Measurements from ENCODE around the gene RAPGEF1.

RAPGEF1 gene

DNA sequence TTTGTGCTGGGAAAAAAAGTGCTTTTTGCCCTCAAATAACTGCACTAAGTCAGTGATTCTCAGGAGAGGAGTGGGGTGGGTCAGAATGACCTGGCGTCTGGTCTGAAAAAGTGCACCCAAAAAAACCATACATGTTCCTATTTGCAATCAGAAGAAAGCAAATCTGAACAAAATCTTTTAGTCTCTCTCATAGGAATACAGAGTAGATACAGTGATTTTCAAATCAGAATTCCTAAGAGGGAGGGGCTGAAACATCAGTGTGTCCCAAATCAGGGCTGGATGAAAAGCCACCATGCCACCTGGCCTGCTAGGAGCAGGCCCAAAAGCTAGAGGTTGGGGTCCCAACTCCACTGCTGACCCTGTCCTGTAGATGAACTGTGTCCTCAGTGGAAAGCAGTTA is 66.8 kb downstream of the RAPGEF1 start:
- Histone ChIP-seq H3K4me3 (ENCODE audit: low read length) (no peak overlapping the region), H3K9ac (ENCODE audit: low read depth, low read length) (no peak overlapping the region), H3K27ac (ENCODE audit: low read depth, low read length) (no peak overlapping the region), H3K9me3 (ENCODE audit: insufficient read depth, low read depth, low read length) (no peaks in the 10 kb centered on the region), H3K36me3 (ENCODE audit: insufficient read depth, low read length) (no peaks in the 10 kb centered on the region), H3K4me1 (ENCODE audit: insufficient read depth, low read length) (peaks cover 69% of the 10 kb centered on the region), H3K27me3 (ENCODE audit: insufficient read depth, low read length) (no peaks in the 10 kb centered on the region)
- 100% methylated on average over 1 of the region's 1 CpG for WGBS

DNA sequence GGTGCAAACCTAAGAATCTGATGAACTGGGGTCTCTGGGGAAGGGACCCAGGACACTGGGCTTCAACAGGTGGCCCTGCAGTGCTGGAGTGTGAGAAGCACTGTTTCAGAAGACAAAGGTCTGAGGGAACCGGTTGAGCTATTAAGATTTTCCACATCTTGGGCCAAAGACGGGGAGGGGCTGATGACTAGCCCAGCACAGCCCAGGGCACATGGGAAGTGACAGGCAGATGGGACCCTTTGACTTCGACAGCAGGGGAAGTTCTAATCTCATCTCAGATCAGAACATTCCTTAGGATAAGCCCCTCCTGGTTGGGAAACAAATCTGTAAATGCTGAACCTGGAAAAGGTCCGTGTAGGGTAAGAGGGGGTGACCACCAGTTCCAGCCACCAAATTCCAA is 67.4 kb downstream of the RAPGEF1 start:
- 74% methylated on average over 4 of the region's 4 CpGs for WGBS
- no peak overlapping the region for H3K4me3 ChIP-seq (ENCODE audit: low read length)
- no peaks in the 10 kb centered on the region for H3K36me3 ChIP-seq (ENCODE audit: insufficient read depth, low read length)
- no peak overlapping the region for H3K27ac ChIP-seq (ENCODE audit: low read depth, low read length)
- no peaks in the 10 kb centered on the region for H3K27me3 ChIP-seq (ENCODE audit: insufficient read depth, low read length)
- H3K9me3 ChIP-seq (ENCODE audit: insufficient read depth, low read depth, low read length) = no peaks in the 10 kb centered on the region
- peaks cover 63% of the 10 kb centered on the region for H3K4me1 ChIP-seq (ENCODE audit: insufficient read depth, low read length)
- no peak overlapping the region for H3K9ac ChIP-seq (ENCODE audit: low read depth, low read length)

DNA sequence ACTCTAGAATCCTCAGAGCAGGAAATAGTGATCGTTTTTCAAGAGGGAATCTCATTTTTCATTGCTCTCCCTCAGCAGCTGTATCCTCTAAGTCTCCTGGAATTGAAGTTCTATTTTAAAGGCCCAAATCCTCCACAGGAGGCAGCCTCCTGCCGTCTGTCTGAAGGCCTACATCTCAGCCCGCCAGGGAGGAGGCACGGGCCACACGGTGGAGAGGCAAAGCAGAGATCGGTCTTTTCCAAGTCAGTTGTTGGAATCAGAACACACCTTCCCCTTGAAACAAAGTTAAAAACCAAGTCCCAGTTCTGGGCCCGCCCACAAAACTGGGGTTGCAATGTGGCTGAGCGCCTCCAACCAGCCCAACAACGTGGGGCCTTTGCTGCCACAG is 68.7 kb downstream of the RAPGEF1 start:
- Histone ChIP-seq H3K9ac (ENCODE audit: low read depth, low read length) (no peak overlapping the region), H3K9me3 (ENCODE audit: insufficient read depth, low read depth, low read length) (no peaks in the 10 kb centered on the region), H3K36me3 (ENCODE audit: insufficient read depth, low read length) (no peaks in the 10 kb centered on the region), H3K4me1 (ENCODE audit: insufficient read depth, low read length) (peaks cover 50% of the 10 kb centered on the region), H3K27me3 (ENCODE audit: insufficient read depth, low read length) (no peaks in the 10 kb centered on the region), H3K27ac (ENCODE audit: low read depth, low read length) (no peak overlapping the region), H3K4me3 (ENCODE audit: low read length) (no peak overlapping the region)
- WGBS = 69% methylated on average over 9 of the region's 9 CpGs

DNA sequence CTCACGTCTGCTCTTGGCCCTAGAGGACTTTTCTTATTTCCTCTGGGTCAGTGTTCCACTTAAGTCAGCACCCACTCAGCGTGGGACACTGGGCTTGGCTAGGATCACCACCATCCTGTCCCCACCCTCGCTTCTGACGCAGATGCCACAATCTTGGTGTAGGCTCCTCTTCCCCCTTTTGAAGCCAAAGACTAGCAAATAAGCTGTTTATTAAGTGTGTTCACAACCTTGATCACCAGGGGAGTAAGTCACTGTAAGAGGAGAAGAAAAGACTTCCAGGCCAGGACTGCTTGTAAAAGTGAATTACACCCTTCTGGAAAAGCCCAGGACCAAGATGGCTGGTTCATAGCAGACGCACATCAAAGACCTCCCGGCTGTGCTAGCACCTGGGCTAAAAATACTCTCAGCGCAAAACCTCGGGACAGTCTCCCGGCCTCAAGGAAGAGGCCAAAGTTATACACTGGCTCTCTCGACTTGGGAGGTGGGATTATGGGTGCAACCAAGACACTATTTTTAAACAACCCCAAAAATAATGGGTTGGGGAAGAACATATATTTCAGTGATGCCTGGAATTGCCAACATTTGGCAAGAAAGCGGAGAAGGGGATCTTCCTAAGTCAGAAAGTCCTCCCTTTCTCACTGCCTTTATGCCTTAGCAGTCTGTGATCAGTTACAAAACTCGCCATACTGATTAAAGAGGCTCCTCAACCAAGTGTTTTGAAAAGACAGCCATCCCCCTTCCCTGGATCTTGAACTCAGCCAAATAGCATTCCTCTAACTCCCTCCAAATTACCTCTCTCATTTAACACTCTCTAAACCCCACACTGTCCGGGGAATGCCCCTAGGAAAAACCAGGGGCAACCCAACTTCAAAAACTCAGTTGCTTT is 69.4 kb downstream of the RAPGEF1 start:
- H3K4me1 ChIP-seq (ENCODE audit: insufficient read depth, low read length) = peaks cover 43% of the 10 kb centered on the region
- H3K9ac ChIP-seq (ENCODE audit: low read depth, low read length) = 0 out of 2 replicates have a peak overlapping the region, but pooled peaks have one; percentile 15
- no peak overlapping the region for H3K4me3 ChIP-seq (ENCODE audit: low read length)
- 85% methylated on average over 12 of the region's 13 CpGs for WGBS
- no peaks in the 10 kb centered on the region for H3K36me3 ChIP-seq (ENCODE audit: insufficient read depth, low read length)
- no peaks in the 10 kb centered on the region for H3K27me3 ChIP-seq (ENCODE audit: insufficient read depth, low read length)
- H3K27ac ChIP-seq (ENCODE audit: low read depth, low read length) = no peak overlapping the region
- H3K9me3 ChIP-seq (ENCODE audit: insufficient read depth, low read depth, low read length) = no peaks in the 10 kb centered on the region

DNA sequence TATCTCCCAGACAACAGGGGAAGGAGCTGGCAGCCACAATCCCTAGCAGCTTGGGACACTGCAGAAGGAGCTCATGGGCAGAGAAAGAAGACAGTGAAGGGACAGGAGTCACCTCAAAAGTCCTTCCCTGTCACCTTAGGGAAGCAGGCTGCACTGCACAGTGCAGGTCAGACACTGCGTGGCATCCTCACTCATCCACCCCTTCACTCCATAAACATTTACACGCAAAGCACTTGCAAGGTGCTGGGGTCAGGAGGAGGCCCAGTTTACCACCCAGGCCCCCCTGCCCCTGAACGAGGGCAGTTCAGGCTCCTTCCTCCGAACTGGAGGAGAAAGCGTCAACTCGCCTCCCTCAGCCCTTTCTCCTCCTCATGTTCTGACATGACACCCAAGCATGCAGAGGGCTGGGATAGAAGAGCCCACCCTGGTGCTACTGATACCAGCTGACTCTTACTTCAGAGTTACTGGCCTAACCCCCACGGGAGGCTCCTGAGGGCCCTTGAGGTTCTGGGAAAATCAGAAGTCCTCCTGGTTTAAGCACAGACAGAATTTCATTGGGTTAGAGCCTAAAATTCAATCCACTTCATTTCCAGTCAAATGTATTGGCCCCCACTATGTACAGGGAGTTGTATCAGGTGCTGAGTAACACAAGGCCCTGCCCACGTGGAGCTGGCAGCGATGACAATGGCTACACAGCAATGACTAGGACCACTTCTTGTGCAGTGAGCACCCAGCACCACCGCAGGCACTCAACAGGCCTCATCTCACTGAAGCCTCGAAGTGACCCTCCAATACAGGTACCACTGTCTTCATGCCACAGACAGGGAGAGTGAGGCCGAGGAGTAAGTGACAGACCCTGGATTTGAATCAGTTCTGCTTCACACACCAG is 70.4 kb downstream of the RAPGEF1 start:
- WGBS = 87% methylated on average over 12 of the region's 12 CpGs
- H3K4me1 ChIP-seq (ENCODE audit: insufficient read depth, low read length) = peaks cover 34% of the 10 kb centered on the region
- H3K27me3 ChIP-seq (ENCODE audit: insufficient read depth, low read length) = no peaks in the 10 kb centered on the region
- no peak overlapping the region for H3K4me3 ChIP-seq (ENCODE audit: low read length)
- H3K9me3 ChIP-seq (ENCODE audit: insufficient read depth, low read depth, low read length) = peaks cover 4% of the 10 kb centered on the region; the same call in 1 of the 2 replicates
- H3K36me3 ChIP-seq (ENCODE audit: insufficient read depth, low read length) = no peaks in the 10 kb centered on the region
- no peak overlapping the region for H3K9ac ChIP-seq (ENCODE audit: low read depth, low read length)
- no peak overlapping the region for H3K27ac ChIP-seq (ENCODE audit: low read depth, low read length)

DNA sequence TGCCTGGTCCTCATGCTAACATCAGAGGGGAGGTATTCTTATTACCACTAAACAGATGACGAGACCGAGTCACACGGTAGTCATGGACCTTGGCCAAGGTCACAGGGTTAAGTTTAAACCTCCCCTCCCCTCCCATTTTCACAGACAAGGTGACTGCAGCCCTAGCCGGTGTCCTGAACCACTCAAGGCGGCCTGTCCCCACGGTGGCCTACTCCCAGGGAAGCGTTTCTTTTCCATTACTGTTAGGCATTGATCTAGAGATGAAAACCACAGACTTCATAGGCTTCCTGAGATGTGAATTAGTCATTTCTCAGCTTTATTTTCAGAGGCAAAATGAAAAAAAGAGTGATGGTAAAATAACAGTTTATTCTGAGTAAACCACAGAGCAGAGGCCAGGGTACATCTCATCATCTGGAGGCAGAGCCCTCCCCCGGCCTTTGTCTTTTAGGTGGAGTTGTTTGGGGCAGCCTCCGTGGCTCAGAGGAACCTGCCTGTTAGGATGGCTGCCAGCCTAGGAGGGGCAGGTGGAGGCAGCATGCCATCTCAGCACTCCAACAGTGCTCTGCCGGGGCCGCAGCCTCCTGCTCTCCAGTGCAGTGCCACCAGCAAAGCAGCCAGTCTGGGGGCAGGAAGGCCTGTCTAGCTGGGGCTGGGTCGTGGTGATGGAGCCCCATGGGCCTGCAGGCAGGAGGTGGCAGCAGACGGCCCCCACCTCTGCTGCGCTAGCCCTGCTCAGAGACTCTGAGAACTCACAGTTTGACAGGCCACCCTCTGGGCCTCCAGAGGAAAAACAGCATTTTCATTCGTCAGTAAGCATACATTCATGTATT is 71.2 kb downstream of the RAPGEF1 start:
- Histone ChIP-seq H3K9ac (ENCODE audit: low read depth, low read length) (no peak overlapping the region), H3K27me3 (ENCODE audit: insufficient read depth, low read length) (no peaks in the 10 kb centered on the region), H3K36me3 (ENCODE audit: insufficient read depth, low read length) (no peaks in the 10 kb centered on the region), H3K9me3 (ENCODE audit: insufficient read depth, low read depth, low read length) (peaks cover 4% of the 10 kb centered on the region; the same call in 1 of the 2 replicates), H3K27ac (ENCODE audit: low read depth, low read length) (no peak overlapping the region), H3K4me3 (ENCODE audit: low read length) (no peak overlapping the region), H3K4me1 (ENCODE audit: insufficient read depth, low read length) (peaks cover 30% of the 10 kb centered on the region)
- 74% methylated on average over 15 of the region's 15 CpGs for WGBS

DNA sequence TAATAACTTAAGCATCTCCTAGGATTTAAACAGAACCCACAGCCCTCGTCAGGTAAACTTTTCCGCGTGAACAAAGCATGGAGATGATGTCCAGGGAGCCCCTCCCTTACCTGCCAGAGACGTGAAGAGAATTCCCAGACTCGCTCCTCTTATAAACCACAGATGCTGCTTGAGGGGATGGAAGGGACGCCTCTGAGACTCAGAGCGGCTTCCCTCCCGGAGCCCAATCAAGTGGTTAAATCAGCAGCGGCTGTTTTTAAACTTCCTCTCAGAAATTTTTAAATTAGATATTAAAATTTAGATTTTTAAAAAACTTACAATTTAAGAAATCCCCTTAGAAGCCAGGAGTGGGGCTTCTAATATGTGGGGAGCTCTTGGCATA is 71.8 kb downstream of the RAPGEF1 start:
- Histone ChIP-seq H3K27ac (ENCODE audit: low read depth, low read length) (no peak overlapping the region), H3K9me3 (ENCODE audit: insufficient read depth, low read depth, low read length) (peaks cover 4% of the 10 kb centered on the region; the same call in 1 of the 2 replicates), H3K4me1 (ENCODE audit: insufficient read depth, low read length) (peaks cover 30% of the 10 kb centered on the region), H3K4me3 (ENCODE audit: low read length) (no peak overlapping the region), H3K36me3 (ENCODE audit: insufficient read depth, low read length) (no peaks in the 10 kb centered on the region), H3K27me3 (ENCODE audit: insufficient read depth, low read length) (no peaks in the 10 kb centered on the region), H3K9ac (ENCODE audit: low read depth, low read length) (no peak overlapping the region)
- WGBS = 95% methylated on average over 8 of the region's 9 CpGs

DNA sequence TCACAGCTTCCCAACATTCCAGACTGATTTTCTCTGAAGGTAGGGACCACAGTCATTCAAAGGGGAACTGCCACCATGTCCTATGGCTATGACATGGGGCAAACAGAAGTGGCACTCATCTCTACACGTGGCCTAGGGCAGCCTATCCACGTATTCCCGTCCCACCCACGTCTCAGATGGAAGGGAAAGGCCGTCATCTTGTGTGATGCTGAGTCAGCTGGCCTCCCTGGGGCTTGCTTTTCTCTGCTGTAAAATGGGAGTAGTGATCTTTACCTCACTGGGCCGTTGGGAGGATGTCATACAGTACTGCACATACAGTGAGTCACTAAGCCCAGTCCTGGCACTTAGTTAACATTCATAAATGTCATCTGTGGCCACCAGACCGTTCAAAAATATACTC is 72.3 kb downstream of the RAPGEF1 start:
- H3K27me3 ChIP-seq (ENCODE audit: insufficient read depth, low read length) = no peaks in the 10 kb centered on the region
- no peaks in the 10 kb centered on the region for H3K36me3 ChIP-seq (ENCODE audit: insufficient read depth, low read length)
- no peak overlapping the region for H3K27ac ChIP-seq (ENCODE audit: low read depth, low read length)
- H3K4me1 ChIP-seq (ENCODE audit: insufficient read depth, low read length) = peaks cover 30% of the 10 kb centered on the region
- H3K9me3 ChIP-seq (ENCODE audit: insufficient read depth, low read depth, low read length) = peaks cover 4% of the 10 kb centered on the region; the same call in 1 of the 2 replicates
- 91% methylated on average over 7 of the region's 7 CpGs for WGBS
- no peak overlapping the region for H3K4me3 ChIP-seq (ENCODE audit: low read length)
- H3K9ac ChIP-seq (ENCODE audit: low read depth, low read length) = no peak overlapping the region

DNA sequence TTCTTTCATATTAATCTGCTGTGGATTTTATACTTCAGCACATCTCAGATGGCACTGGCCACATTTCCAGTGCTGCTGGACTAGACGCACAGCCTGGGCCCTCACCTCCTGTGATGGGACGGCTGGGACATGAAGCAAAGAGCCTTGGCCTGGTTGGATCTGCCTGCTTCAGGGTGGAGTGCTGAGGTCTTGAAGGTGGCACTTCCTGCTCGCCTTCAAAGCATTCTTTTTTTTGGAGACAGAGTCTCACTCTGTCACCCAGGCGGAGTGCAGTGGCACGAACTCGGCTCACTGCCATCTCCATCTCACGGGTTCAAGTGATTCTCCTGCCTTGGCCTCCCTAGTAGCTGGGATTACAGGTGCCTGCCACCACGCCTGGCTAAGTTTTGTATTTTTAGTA is 73.1 kb downstream of the RAPGEF1 start:
- H3K9ac ChIP-seq (ENCODE audit: low read depth, low read length) = no peak overlapping the region
- 94% methylated on average over 8 of the region's 8 CpGs for WGBS
- no peaks in the 10 kb centered on the region for H3K27me3 ChIP-seq (ENCODE audit: insufficient read depth, low read length)
- no peak overlapping the region for H3K4me3 ChIP-seq (ENCODE audit: low read length)
- H3K36me3 ChIP-seq (ENCODE audit: insufficient read depth, low read length) = no peaks in the 10 kb centered on the region
- no peak overlapping the region for H3K27ac ChIP-seq (ENCODE audit: low read depth, low read length)
- peaks cover 4% of the 10 kb centered on the region; the same call in 1 of the 2 replicates for H3K9me3 ChIP-seq (ENCODE audit: insufficient read depth, low read depth, low read length)
- H3K4me1 ChIP-seq (ENCODE audit: insufficient read depth, low read length) = peaks cover 35% of the 10 kb centered on the region

DNA sequence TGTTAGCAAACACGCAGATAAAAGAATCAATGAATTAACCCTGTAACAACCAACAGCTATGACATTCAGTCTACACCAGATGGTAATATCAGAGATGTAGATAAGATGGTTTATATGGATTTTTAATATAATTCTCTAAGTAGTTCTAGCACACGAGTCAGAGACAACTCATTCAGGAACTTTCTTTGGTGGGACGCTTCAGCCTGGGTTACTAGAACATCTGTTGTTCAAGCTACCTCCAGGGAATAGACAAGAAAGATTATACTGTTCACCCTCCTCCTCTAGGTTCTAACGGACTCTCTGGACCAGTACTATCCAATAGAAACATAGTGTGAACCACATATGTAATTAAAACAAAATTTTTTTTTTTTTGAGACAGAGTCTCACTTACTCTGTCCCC is 73.8 kb downstream of the RAPGEF1 start:
- no peak overlapping the region for H3K9ac ChIP-seq (ENCODE audit: low read depth, low read length)
- H3K4me3 ChIP-seq (ENCODE audit: low read length) = no peak overlapping the region
- H3K4me1 ChIP-seq (ENCODE audit: insufficient read depth, low read length) = peaks cover 36% of the 10 kb centered on the region
- 94% methylated on average over 4 of the region's 4 CpGs for WGBS
- no peak overlapping the region for H3K27ac ChIP-seq (ENCODE audit: low read depth, low read length)
- H3K27me3 ChIP-seq (ENCODE audit: insufficient read depth, low read length) = no peaks in the 10 kb centered on the region
- peaks cover 4% of the 10 kb centered on the region; the same call in 1 of the 2 replicates for H3K9me3 ChIP-seq (ENCODE audit: insufficient read depth, low read depth, low read length)
- H3K36me3 ChIP-seq (ENCODE audit: insufficient read depth, low read length) = no peaks in the 10 kb centered on the region

Measured in HUES64 (cell line).